Stimulated activated CD4-positive, alpha-beta T cell treated with anti-CD3 and anti-CD28 coated beads, Interleukin-4, amount 100 ng/mL, for 48 hours (primary cell): ENCODE measurements around the gene PHETA1.
"Not testable (repeated sequence)": the region's sequence is repeated elsewhere in the genome, so short reads cannot be mapped to it uniquely, and the experiment has no call there.

ENCODE experiments used
- DNase-seq, 2 donors: peaks; one replicate each; pipeline ENCODE4 v3.0.0-alpha.2; 2020; ENCODE audit warnings: low read depth in 2 of 2

The PHETA1 gene

GRCh38 chr12:111349748-111350520, 19.0 kb downstream of the PHETA1 start:
- no peak for DNase-seq

DNA sequence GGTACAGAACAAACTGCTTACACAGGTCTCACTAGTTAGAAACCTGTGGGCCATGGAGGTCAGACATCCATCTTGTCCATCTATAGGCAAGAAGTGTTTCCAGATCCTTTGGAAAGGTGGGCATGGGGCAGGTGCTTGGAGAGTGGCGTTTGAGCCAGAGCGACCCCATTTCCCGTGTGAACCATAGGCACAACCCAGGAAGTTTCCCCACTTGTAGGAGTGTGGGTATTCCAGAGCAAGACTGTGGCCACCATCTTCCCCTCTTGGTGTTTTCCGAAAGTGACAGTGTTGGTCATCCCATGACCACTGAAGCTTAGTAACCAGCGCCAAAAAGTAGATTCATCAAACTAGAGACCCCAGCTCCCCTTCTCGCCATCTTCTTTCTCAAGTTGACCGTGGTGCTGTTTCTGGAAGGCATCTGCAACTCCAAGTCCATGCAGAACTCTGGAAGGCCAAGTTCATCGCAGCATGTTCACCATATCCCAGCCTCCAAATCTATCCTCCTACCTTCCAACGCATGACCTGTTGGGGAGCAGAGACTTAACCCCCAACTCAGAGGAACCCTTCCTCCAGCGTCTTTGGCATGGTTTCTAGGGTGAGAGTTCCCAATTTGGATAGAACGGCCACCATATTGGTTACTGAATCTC, 19.7 kb downstream of the PHETA1 start:
- no peak for DNase-seq

GRCh38 chr12:111347891-111348644, 20.8 kb downstream of the PHETA1 start:
- DNase-seq, result no peak

- DNase-seq, result no peak
Observed at GRCh38 chr12:111344254-111344875, 24.5 kb downstream of the PHETA1 start.

GRCh38 chr12:111343181-111343580, 25.7 kb downstream of the PHETA1 start:
- no peak for DNase-seq

GRCh38 chr12:111342376-111342775, 26.5 kb downstream of the PHETA1 start:
- no peak for DNase-seq

- no peak for DNase-seq
Observed at GRCh38 chr12:111341426-111342065, 27.3 kb downstream of the PHETA1 start.

GRCh38 chr12:111340680-111341079, 28.2 kb downstream of the PHETA1 start:
- not testable (repeated sequence) for DNase-seq

GRCh38 chr12:111340231-111340630, 28.7 kb downstream of the PHETA1 start:
- DNase-seq, result no peak

GRCh38 chr12:111339321-111339938, 29.5 kb downstream of the PHETA1 start:
- no peak for DNase-seq

- DNase-seq, result no peak
Observed at GRCh38 chr12:111338096-111338495, 30.8 kb downstream of the PHETA1 start.

GRCh38 chr12:111337371-111337770, 31.5 kb downstream of the PHETA1 start:
- DNase-seq, result no peak

- not testable (repeated sequence) for DNase-seq
Observed at GRCh38 chr12:111336411-111336810, 32.5 kb downstream of the PHETA1 start.

DNA sequence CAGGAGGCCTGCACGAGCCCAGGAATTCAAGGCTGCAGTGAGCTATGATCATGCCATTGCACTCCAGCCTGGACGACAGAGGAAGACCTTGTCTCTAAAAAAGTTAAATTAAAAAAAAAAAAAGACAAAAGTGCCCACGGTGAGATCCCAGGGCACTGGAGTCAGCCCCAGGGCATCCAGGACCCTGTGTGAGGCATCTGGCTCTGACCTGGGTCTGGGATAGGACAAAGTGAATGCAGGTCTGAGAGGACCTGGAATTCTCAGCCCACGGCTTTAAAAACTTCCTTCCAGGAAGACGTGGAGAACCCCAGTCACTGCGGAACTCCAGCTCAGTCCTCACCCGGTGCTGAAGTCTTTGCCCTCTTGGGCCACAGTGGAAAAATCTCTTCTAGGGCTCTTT, 33.1 kb downstream of the PHETA1 start:
- DNase-seq, result no peak

DNA sequence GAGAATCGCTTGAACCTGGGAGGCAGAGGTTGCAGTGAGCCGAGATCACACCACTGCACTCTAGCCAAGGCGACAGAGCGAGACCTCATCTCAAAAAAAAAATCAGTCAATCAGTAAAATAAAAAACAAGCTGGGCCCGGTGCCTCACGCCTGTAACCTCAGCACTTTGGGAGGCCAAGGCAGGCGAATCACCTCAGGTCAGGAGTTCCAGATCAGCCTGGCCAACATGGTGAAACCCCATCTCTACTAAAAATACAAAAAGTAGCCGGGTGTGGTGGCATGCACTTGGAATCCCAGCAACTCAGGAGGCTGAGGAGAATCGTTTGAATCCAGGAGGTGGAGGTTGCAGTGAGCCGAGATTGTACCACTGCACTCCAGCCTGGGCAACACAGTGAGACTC, 33.6 kb downstream of the PHETA1 start:
- not testable (repeated sequence) for DNase-seq

GRCh38 chr12:111334393-111334915, 34.4 kb downstream of the PHETA1 start:
- no peak for DNase-seq

GRCh38 chr12:111330800-111331752, 37.8 kb downstream of the PHETA1 start:
- DNase-seq, result no peak

GRCh38 chr12:111328138-111328537, 40.8 kb downstream of the PHETA1 start:
- DNase-seq, result no peak

GRCh38 chr12:111327474-111327873, 41.4 kb downstream of the PHETA1 start:
- no peak for DNase-seq
